ENCODE measurements around the gene PEG3. TPM values are rescaled to one million over a fixed set of nuclear protein-coding genes. Genes with fewer than 3 reads are reported as not detected.

Gene PEG3
- total RNA-seq, 2 donors from 2014 or later, result not detected

DNA sequence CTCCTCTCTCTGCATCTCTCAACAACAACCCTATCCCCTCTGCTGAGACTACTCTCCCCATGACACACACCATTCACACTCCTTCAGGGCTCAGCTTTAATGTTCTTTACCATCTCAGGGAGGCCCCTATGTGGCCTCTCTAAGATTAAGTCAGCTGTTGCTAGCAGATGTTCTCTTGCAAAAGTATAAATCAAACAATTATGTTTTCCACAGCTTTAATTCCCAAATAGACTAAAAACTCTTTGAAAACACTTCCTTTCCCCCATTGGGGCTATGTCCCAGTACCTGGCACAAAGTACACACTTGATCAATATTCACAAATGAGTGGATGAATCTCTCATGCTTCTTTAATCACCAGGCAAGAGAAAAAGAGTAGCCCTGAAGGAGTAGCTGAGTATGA lies 5.1 kb downstream of the PEG3 start:
- H3K4me1 Mint-ChIP-seq, result no peaks in the 10 kb centered on the region
- H3K27ac Mint-ChIP-seq, result no peak overlapping the region
- TF ChIP-seq, protein P1, sequence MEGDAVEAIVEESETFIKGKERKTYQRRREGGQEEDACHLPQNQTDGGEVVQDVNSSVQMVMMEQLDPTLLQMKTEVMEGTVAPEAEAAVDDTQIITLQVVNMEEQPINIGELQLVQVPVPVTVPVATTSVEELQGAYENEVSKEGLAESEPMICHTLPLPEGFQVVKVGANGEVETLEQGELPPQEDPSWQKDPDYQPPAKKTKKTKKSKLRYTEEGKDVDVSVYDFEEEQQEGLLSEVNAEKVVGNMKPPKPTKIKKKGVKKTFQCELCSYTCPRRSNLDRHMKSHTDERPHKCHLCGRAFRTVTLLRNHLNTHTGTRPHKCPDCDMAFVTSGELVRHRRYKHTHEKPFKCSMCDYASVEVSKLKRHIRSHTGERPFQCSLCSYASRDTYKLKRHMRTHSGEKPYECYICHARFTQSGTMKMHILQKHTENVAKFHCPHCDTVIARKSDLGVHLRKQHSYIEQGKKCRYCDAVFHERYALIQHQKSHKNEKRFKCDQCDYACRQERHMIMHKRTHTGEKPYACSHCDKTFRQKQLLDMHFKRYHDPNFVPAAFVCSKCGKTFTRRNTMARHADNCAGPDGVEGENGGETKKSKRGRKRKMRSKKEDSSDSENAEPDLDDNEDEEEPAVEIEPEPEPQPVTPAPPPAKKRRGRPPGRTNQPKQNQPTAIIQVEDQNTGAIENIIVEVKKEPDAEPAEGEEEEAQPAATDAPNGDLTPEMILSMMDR (conservative IDR thresholded peaks at IDR 0.05), result no peak
- Histone ChIP-seq H3K36me3 (ENCODE audit: control insufficient read depth, insufficient read depth, low read length) (no peaks in the 10 kb centered on the region), H3K4me1 (ENCODE audit: control insufficient read depth, insufficient read depth, low read length) (no peaks in the 10 kb centered on the region), H3K27ac (ENCODE audit: low read depth, low read length) (no peak overlapping the region), H3K4me3 (ENCODE audit: low read length) (no peak overlapping the region), H3K9ac (ENCODE audit: extremely low read depth, low read length, poor library complexity, severe bottlenecking) (no peak overlapping the region), H3K9me3 (ENCODE audit: control insufficient read depth, low read length) (peaks cover 86% of the 10 kb centered on the region), H3K27me3 (ENCODE audit: control insufficient read depth, insufficient read depth, low read length, poor library complexity, severe bottlenecking) (no peaks in the 10 kb centered on the region)
- peaks cover 5% of the 10 kb centered on the region for H3K36me3 Mint-ChIP-seq (ENCODE audit: low read depth)
- no peak for DNase-seq
- H3K27me3 Mint-ChIP-seq (ENCODE audit: insufficient read depth), result peaks cover 1% of the 10 kb centered on the region
- peaks cover 87% of the 10 kb centered on the region for H3K9me3 Mint-ChIP-seq
- H3K4me3 Mint-ChIP-seq, result no peak overlapping the region

DNA sequence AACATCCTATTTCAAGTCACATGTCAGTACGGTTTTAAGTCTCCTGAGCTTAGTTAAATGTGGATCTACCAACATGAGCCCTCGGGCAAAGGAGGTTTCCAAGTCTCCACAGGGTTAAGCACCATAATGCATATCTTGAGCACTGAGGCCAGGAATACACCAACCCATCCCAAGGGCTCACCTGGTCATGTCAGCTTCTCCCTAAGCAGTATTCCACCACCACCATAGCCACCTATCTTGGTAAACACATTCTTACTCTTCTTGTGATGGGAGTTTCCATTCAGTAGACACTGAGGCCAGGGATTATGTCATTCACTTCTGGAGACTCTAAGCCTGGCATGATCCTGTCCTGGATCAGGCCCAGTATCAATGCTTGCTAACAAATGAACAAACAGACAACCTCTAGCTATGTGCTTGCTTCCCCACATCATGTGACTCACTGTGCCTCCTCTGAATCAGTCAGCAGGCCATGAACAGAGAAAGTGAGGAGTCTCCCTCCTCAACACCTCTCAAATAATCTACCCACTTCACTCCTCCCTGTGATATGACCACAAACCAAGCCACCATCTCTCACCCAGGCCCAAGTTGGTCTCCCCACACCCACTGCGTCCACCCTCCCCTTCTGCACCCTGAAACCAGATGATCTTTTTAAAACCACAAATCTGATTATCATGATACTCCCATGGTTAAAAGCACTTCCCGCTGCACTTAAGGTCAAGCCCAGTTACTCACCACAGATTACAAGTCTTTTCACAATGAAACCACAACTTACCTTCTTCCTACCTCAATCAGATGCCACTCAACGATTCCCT lies 5.8 kb downstream of the PEG3 start:
- no peaks in the 10 kb centered on the region for H3K4me1 ChIP-seq (ENCODE audit: control insufficient read depth, insufficient read depth, low read length)
- TF ChIP-seq, protein P1 (conservative IDR thresholded peaks at IDR 0.05), result no peak
- WGBS, 2 experiments (ENCODE audit: insufficient coverage in 1 of 2, insufficient read length in 1 of 2), result 43 to 46% methylated on average over 3 to 5 of the region's 5 CpGs
- Mint-ChIP-seq H3K4me3 (no peak overlapping the region), H3K9me3 (peaks cover 93% of the 10 kb centered on the region), H3K4me1 (no peaks in the 10 kb centered on the region), H3K27ac (no peak overlapping the region), H3K36me3 (ENCODE audit: low read depth) (peaks cover 5% of the 10 kb centered on the region), H3K27me3 (ENCODE audit: insufficient read depth) (peaks cover 1% of the 10 kb centered on the region)
- H3K36me3 ChIP-seq (ENCODE audit: control insufficient read depth, insufficient read depth, low read length), result no peaks in the 10 kb centered on the region
- no peak overlapping the region for H3K27ac ChIP-seq (ENCODE audit: low read depth, low read length)
- H3K4me3 ChIP-seq (ENCODE audit: low read length), result no peak overlapping the region
- H3K9me3 ChIP-seq (ENCODE audit: control insufficient read depth, low read length), result peaks cover 92% of the 10 kb centered on the region
- no peaks in the 10 kb centered on the region for H3K27me3 ChIP-seq (ENCODE audit: control insufficient read depth, insufficient read depth, low read length, poor library complexity, severe bottlenecking)
- no peak overlapping the region for H3K9ac ChIP-seq (ENCODE audit: extremely low read depth, low read length, poor library complexity, severe bottlenecking)
- DNase-seq, result no peak

DNA sequence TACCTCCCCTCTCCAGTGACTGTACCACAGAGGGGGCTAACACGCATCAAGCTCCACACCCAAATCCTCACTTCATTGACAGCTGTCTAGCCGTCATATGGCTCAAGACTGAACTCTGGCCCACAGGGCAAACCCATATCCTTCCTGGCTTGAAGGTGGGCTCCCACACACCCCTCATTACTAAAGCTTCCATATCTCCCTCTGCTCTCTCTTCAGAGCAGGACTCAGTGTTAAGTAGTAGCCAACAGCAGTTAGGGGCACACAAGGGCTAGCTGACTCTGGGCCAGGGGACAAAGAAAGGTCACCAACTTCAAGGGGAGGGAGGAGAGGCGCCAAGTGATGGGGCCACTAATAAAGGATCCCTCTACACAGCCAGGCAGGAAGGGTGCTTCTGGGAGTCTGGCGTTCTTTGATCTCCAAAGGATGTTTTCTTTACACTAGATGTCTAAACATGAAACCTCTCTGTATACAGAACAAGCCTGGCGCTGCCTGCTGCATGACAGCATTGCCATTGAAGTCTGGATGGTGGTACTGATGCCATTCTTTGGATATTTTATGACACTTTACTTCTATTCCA lies 8.1 kb downstream of the PEG3 start:
- H3K27ac Mint-ChIP-seq, result no peak overlapping the region
- Histone ChIP-seq H3K4me1 (ENCODE audit: control insufficient read depth, insufficient read depth, low read length) (no peaks in the 10 kb centered on the region), H3K36me3 (ENCODE audit: control insufficient read depth, insufficient read depth, low read length) (no peaks in the 10 kb centered on the region), H3K9me3 (ENCODE audit: control insufficient read depth, low read length) (peaks cover 90% of the 10 kb centered on the region), H3K4me3 (ENCODE audit: low read length) (peak overlapping the region; percentile 17), H3K27ac (ENCODE audit: low read depth, low read length) (no peak overlapping the region), H3K27me3 (ENCODE audit: control insufficient read depth, insufficient read depth, low read length, poor library complexity, severe bottlenecking) (no peaks in the 10 kb centered on the region), H3K9ac (ENCODE audit: extremely low read depth, low read length, poor library complexity, severe bottlenecking) (no peak overlapping the region)
- peaks cover 2% of the 10 kb centered on the region for H3K36me3 Mint-ChIP-seq (ENCODE audit: low read depth)
- no peak for DNase-seq
- peaks cover 92% of the 10 kb centered on the region for H3K9me3 Mint-ChIP-seq
- peaks cover 1% of the 10 kb centered on the region for H3K27me3 Mint-ChIP-seq (ENCODE audit: insufficient read depth)
- 45 to 48% methylated on average over 3 to 5 of the region's 5 CpGs for WGBS, 2 experiments (ENCODE audit: insufficient coverage in 1 of 2, insufficient read length in 1 of 2)
- no peaks in the 10 kb centered on the region for H3K4me1 Mint-ChIP-seq
- no peak overlapping the region for H3K4me3 Mint-ChIP-seq
- TF ChIP-seq, protein P1 (conservative IDR thresholded peaks at IDR 0.05), result no peak

Measured in endodermal cell (in vitro differentiated cells).